GM19328 (cell line): ENCODE measurements around the gene TLR3.

Experiments used
- ATAC-seq: cut with Tn5 transposase; IDR thresholded peaks from one replicate; pipeline ENCODE4 v1.9.1; 2021; ENCODE audit warnings: mild to moderate bottlenecking, moderate library complexity; ENCODE audit not compliant: unreplicated experiment

The TLR3 gene

DNA sequence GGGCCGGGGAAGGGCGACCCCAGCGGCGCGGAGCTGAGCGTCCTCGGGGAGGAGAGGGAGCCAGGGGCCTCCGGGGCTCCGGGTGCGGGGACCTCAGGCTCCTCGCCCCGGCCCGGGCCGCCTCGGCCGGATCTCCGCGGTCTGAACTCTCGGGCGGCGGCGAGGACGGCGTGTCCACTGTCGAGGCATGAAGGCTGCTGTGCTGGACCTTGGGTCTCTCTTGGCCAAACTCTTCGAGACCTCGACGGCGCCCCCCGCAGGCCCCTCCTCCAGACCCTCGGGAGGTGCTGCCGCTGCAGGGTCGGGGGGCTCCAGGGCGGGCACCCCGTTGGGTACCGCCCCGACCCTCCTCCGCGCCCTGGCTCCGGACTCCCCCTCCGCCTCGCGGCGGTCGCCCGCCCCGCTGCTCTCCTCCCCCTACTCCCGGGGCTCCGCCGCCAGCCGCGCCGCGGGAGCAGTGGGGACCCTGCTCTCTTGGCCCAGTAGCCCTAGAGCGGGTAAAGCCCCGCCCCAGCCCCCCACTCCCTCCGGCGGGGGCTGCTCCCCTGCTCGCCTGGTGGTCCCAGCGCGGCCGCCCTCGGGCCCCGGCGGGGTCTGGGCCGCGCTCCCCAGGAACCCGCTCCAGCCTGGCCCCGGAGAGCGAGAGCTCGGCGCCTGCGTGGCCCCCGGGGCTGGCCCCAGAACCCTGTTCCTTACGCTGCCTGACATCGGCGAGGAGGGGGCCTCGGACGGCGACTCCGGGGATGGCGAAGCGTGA is 36.1 kb downstream of the TLR3 start:
- ATAC-seq: peak; percentile 20

GRCh38 chr4:186105647-186106321 is 36.8 kb downstream of the TLR3 start:
- ATAC-seq: no peak

DNA sequence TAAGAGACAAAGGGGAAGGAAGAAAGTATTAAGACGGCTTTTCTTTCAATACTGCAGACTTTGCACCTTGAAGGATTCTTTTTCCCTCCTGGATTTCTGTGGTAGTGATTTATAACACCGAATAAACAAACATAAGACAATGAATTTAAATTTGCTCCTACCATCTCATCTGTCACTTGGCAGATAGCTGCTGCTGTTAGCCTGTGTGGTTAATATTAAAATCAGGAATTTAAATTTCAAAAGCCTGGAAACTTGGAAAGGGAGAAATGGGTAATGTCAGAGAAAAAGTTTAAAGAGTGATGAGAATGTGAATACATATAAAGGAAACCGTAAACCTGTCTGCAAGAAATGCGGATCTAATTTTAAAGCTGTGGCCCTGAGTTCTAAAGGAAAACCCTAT is 39.0 kb downstream of the TLR3 start:
- ATAC-seq: no peak

DNA sequence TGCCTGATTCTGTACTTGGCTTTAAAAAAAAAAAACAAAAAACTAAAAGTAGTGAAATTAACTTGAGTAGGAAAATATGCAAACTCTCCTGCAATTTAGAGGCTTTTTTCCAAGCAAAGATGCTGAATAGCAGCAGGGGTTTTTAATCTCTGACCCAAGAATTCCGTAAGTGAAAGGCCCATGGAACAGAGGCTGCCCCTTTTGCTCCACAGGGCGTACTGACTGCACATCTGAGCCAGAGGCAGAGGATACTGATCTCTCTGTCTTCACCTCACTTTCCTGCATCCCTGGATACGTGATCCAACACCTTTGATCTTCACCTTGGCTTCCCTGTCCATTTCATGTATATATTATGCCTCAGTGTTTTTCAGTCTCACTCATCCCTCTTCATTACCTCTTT is 39.4 kb downstream of the TLR3 start:
- no peak for ATAC-seq

- ATAC-seq: no peak
Observed at GRCh38 chr4:186109245-186109644, 40.3 kb downstream of the TLR3 start.

DNA sequence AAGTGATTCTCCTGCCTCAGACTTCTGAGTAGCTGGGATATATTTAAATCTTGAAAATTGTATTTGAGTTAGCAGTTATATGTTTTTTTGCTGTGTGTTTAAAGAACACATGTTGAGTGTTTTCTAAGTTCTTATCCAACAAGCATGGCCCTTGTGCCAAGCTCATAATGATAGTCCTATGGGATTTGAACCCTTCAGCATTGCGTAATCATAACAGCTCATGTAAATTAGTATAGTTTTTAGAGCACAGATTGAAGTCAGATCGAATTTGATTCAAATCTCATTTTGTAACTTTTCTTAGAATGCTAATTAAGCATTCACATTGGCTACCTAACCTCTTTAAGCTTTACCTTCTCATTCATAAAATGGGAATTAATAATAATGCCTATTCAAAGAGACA is 47.7 kb downstream of the TLR3 start:
- ATAC-seq: no peak

GRCh38 chr4:186118582-186118981 is 49.6 kb downstream of the TLR3 start:
- no peak for ATAC-seq

- no peak for ATAC-seq
Observed at GRCh38 chr4:186121057-186121456, 52.1 kb downstream of the TLR3 start.

GRCh38 chr4:186128842-186129241 is 59.9 kb downstream of the TLR3 start:
- ATAC-seq: no peak

GRCh38 chr4:186131935-186132334 is 63.0 kb downstream of the TLR3 start:
- no peak for ATAC-seq

- ATAC-seq: no peak
Observed at GRCh38 chr4:186132577-186133242, 63.8 kb downstream of the TLR3 start.

DNA sequence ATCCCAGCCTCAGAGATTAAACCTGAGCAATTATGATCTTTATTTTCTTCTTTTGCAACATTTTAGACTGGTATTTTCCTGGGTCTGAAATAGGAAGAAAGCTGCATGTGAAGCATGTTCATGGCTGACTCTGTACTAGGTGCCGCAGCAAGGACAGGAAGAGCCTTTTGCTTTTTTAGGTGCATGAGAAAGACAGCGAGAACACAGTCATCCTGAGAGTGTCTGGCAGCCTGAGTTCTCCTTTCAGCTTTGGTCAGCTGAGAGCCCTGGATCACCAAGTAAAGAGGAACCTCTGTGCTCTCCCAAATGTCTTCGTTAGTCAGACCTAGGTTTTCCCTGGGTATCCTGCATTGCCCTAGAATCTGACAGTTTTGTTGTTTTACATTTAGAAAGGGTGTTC is 65.3 kb downstream of the TLR3 start:
- peak; percentile 99 for ATAC-seq

DNA sequence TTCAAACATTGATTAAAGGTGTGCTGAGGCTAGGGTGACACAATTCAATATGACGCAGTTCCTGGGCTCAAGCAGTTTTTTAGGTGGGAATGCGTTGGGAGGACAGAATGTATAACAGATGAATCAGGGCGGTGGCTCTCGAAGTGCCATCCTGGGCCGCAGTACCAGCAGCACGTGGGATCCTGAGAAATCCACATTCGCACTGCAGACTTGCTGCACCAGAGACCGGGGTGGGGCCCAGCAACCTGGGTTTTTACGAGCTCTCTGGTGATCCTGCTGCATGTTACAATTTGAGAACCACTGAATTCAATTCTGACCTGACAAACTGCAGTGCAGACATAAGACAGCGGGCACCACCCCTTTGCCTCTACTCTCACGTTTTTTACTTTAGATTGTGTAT is 65.9 kb downstream of the TLR3 start:
- ATAC-seq: no peak

DNA sequence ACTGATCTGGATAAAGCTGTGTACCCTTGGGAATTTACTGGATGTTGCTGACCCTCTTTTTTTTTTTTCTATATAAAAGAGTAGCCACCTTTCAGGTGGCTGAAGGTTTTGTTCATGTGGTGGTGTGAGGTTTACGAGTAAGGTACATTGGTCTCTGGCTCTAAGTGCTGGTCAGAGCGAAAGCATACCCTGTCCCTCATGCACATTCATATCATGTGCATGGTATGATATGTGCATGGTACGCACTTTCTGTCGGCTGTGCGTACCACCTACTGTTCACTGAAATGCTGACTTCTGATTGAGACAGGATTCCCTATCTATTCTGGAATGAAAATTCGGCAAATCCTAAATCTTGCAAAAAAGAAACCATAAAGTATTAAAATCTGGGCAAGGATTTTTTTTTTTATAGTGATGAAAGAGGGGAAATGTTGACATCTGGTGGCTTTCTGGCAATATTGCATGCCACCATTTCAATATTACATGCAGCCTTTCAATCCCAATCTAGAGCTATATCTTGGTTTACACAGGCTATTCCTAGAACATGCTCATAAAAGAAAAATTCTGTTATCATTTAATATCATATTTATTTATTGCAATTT is 68.3 kb downstream of the TLR3 start:
- ATAC-seq: peak; percentile 28
